ENCODE measurements around the gene PTPN13. TPM values are rescaled to one million over a fixed set of nuclear protein-coding genes. Genes with fewer than 3 reads are reported as not detected.

Gene PTPN13
- total RNA-seq, 4 donors from 2014 or later, result 3.7 to 18.5 (median 10.1) TPM

DNA sequence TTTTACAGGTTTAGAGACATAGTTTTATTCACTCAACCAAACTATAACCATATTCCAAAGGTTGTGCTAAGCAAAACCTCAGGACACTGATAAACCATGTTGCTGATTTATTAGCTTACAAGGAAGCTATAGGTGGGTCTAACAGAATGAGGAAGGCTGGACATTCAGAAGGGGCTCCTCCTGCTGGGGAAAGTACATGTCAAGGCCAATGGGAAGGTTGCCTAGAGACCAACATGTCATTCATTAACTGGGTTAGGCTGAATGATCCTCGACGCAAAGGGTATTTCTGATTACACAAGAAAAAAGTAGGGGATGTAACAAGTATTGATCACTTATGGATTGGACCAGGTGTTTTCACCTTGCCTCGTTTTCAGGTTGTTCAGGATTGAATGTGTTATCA lies 224.7 kb downstream of the PTPN13 start:
- Histone ChIP-seq H3K27me3 (no peaks in the 10 kb centered on the region), H3K9me3 (peaks cover 0 to 6% of the 10 kb centered on the region in 2 donors), H3K4me1 (no peaks in the 10 kb centered on the region), H3K27ac (no peak overlapping the region), H3K4me3 (no peak overlapping the region), H3K36me3 (peaks cover 0 to 8% (median 0%) of the 10 kb centered on the region in 4 donors)
- WGBS, 2 donors (ENCODE audit: low coverage in 1 of 2), result 81 to 86% methylated on average over 3 of the region's 3 CpGs
- DNase-seq, result no peak
- in situ Hi-C loops (cut with MboI; ENCODE audit: low pct_ligation_motif_present in 1 of 4, low pct_unique_long_range_greater_than_20kb in 1 of 4, low sequenced_read_pairs in 3 of 4) (no loop called here), intact Hi-C loops (cut with DNase I; ENCODE audit: low total_unique reads) (no loop called here)
- TF ChIP-seq POLR2A (IDR thresholded peaks at IDR 0.05) (no peak), EP300 (IDR thresholded peaks at IDR 0.05; ENCODE audit: low read depth) (no peak)
- TF ChIP-seq, protein P1, sequence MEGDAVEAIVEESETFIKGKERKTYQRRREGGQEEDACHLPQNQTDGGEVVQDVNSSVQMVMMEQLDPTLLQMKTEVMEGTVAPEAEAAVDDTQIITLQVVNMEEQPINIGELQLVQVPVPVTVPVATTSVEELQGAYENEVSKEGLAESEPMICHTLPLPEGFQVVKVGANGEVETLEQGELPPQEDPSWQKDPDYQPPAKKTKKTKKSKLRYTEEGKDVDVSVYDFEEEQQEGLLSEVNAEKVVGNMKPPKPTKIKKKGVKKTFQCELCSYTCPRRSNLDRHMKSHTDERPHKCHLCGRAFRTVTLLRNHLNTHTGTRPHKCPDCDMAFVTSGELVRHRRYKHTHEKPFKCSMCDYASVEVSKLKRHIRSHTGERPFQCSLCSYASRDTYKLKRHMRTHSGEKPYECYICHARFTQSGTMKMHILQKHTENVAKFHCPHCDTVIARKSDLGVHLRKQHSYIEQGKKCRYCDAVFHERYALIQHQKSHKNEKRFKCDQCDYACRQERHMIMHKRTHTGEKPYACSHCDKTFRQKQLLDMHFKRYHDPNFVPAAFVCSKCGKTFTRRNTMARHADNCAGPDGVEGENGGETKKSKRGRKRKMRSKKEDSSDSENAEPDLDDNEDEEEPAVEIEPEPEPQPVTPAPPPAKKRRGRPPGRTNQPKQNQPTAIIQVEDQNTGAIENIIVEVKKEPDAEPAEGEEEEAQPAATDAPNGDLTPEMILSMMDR (IDR thresholded peaks at IDR 0.05), result no peak

DNA sequence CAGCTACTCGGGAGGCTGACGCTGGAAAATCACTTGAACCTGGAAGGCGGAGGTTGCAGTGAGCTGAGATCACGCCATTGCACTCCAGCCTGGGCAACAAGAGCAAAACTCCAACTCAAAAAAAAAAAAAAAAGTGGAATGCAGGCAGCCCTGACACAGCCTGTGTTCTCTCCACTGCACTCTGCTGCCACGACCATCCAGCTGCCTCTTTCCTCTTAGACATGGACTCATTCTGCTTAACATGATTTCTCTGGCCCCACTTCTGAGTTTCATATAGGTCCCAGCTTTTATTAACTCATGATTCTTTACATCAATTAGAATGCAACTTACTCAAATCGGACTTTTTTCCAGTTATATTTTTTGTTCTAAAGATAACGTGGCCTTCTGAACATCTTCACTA lies 225.4 kb downstream of the PTPN13 start:
- TF ChIP-seq POLR2A (IDR thresholded peaks at IDR 0.05) (no peak), EP300 (IDR thresholded peaks at IDR 0.05; ENCODE audit: low read depth) (no peak)
- TF ChIP-seq, protein P1 (IDR thresholded peaks at IDR 0.05), result no peak
- no peak overlapping the region for H3K4me3 ChIP-seq
- intact Hi-C loops (cut with DNase I; ENCODE audit: low total_unique reads) (no loop called here), in situ Hi-C loops (cut with MboI; ENCODE audit: low pct_ligation_motif_present in 1 of 4, low pct_unique_long_range_greater_than_20kb in 1 of 4, low sequenced_read_pairs in 3 of 4) (no loop called here)
- H3K9me3 ChIP-seq, result peaks cover 0 to 6% of the 10 kb centered on the region in 2 donors
- 80 to 90% methylated on average over 6 to 7 of the region's 7 CpGs for WGBS, 2 donors (ENCODE audit: low coverage in 1 of 2)
- H3K4me1 ChIP-seq, result no peaks in the 10 kb centered on the region
- no peaks in the 10 kb centered on the region for H3K27me3 ChIP-seq
- no peak overlapping the region for H3K27ac ChIP-seq
- H3K36me3 ChIP-seq, result peaks cover 0 to 8% (median 0%) of the 10 kb centered on the region in 4 donors
- no peak for DNase-seq

DNA sequence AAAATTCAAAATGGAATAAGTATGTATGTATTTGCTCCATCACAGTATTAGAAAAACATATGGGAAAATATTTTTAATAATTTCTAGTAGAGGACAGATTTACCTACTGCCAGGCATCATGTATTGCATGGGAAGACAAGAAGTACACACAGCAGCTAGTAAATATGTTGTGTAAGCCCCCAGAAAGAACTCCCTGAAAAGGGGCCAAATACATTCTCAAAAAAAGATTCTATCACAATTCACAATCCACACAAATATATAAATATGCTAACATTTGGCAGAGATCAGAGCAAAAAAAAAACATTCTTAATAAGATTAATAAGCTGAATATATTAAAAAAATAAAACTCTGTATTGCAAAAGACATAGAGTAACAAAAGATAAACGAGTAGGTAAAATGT lies 227.0 kb downstream of the PTPN13 start:
- no peaks in the 10 kb centered on the region for H3K27me3 ChIP-seq
- in situ Hi-C loops (cut with MboI; ENCODE audit: low pct_ligation_motif_present in 1 of 4, low pct_unique_long_range_greater_than_20kb in 1 of 4, low sequenced_read_pairs in 3 of 4) (no loop called here), intact Hi-C loops (cut with DNase I; ENCODE audit: low total_unique reads) (no loop called here)
- H3K9me3 ChIP-seq, result no peaks in the 10 kb centered on the region
- TF ChIP-seq, protein P1 (IDR thresholded peaks at IDR 0.05), result no peak
- no peak for TF ChIP-seq POLR2AphosphoS5 (IDR thresholded peaks at IDR 0.05)
- TF ChIP-seq EP300 (IDR thresholded peaks at IDR 0.05; ENCODE audit: low read depth), result no peak
- TF ChIP-seq POLR2A (IDR thresholded peaks at IDR 0.05), result no peak
- WGBS, 2 donors (ENCODE audit: low coverage in 1 of 2), result 0 to 55% methylated on average over 1 of the region's 1 CpG
- H3K4me1 ChIP-seq, result no peaks in the 10 kb centered on the region
- no peak overlapping the region for H3K27ac ChIP-seq
- H3K36me3 ChIP-seq, result no peaks in the 10 kb centered on the region
- DNase-seq, result no peak
- no peak overlapping the region for H3K4me3 ChIP-seq

DNA sequence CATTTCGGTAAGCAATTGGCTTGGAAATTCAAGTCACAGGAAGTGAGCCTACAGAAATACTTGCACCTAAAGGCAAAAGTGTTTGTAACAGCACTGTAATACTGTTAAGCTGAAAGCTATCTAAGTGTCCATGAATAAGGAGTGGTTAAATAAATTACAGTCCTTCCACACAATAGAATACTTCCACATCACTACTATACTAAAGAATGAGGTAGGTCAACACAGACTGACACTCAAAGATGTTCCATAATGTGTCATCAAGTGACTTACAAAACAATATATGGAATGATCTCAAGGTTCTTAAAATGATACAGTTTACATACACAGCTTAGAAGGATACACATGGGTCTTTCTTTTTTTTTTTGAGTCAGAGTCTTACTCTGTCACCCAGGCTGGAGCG lies 228.0 kb downstream of the PTPN13 start:
- TF ChIP-seq POLR2AphosphoS5 (IDR thresholded peaks at IDR 0.05), result no peak
- H3K4me3 ChIP-seq, result no peak overlapping the region
- no peak for DNase-seq
- intact Hi-C loops (cut with DNase I; ENCODE audit: low total_unique reads) (no loop called here), in situ Hi-C loops (cut with MboI; ENCODE audit: low pct_ligation_motif_present in 1 of 4, low pct_unique_long_range_greater_than_20kb in 1 of 4, low sequenced_read_pairs in 3 of 4) (no loop called here)
- H3K4me1 ChIP-seq, result no peaks in the 10 kb centered on the region
- H3K27ac ChIP-seq, result no peak overlapping the region
- WGBS, 2 donors (ENCODE audit: low coverage in 1 of 2), result 98 to 100% methylated on average over 2 of the region's 2 CpGs
- H3K36me3 ChIP-seq, result no peaks in the 10 kb centered on the region
- H3K27me3 ChIP-seq, result no peaks in the 10 kb centered on the region
- H3K9me3 ChIP-seq, result no peaks in the 10 kb centered on the region

DNA sequence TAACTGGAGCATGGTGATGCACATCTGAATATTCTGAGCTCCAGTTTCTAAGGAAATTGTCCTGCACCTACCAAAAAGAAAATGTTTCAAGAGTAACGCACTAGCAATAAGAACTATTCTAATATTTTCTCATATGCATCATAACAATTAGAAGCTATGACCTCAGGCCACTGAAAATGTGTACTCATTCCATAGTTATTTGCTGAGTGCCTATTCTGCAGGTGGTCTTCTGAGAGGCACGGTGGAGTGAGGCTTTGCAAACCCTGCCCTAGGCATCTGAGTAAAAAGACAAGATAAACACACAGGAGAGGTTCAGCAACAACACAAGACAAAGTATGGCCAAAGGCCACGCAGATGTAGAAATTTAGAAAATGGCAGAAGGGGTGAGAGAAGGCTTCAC lies 231.4 kb downstream of the PTPN13 start:
- WGBS, 2 donors (ENCODE audit: low coverage in 1 of 2), result 79 to 89% methylated on average over 2 to 3 of the region's 3 CpGs
- H3K36me3 ChIP-seq, result no peaks in the 10 kb centered on the region
- DNase-seq, result no peak
- no peaks in the 10 kb centered on the region for H3K4me1 ChIP-seq
- intact Hi-C loops (cut with DNase I; ENCODE audit: low total_unique reads), result no loop called here
- no peak overlapping the region for H3K27ac ChIP-seq
- TF ChIP-seq, protein P1 (IDR thresholded peaks at IDR 0.05), result no peak
- TF ChIP-seq EP300 (IDR thresholded peaks at IDR 0.05; ENCODE audit: low read depth) (no peak), POLR2AphosphoS5 (IDR thresholded peaks at IDR 0.05) (no peak), POLR2A (IDR thresholded peaks at IDR 0.05) (no peak)
- H3K9me3 ChIP-seq, result no peaks in the 10 kb centered on the region
- in situ Hi-C loops (cut with MboI; ENCODE audit: low pct_ligation_motif_present in 1 of 4, low pct_unique_long_range_greater_than_20kb in 1 of 4, low sequenced_read_pairs in 3 of 4), result no loop called here
- H3K27me3 ChIP-seq, result no peaks in the 10 kb centered on the region
- H3K4me3 ChIP-seq, result no peak overlapping the region
